GM19468 (cell line): ENCODE results near the gene SEC24C.
"Not testable (repeated sequence)": the region's sequence is repeated elsewhere in the genome, so short reads cannot be mapped to it uniquely, and the experiment has no call there.

Source experiments
- ATAC-seq: cut with Tn5 transposase; IDR thresholded peaks from one replicate; pipeline ENCODE4 v1.9.1; 2021; ENCODE audit warnings: mild to moderate bottlenecking, moderate library complexity, moderate number of reproducible peaks; ENCODE audit not compliant: unreplicated experiment; ENCODE audit errors: extremely low read depth

SEC24C gene, protein sequence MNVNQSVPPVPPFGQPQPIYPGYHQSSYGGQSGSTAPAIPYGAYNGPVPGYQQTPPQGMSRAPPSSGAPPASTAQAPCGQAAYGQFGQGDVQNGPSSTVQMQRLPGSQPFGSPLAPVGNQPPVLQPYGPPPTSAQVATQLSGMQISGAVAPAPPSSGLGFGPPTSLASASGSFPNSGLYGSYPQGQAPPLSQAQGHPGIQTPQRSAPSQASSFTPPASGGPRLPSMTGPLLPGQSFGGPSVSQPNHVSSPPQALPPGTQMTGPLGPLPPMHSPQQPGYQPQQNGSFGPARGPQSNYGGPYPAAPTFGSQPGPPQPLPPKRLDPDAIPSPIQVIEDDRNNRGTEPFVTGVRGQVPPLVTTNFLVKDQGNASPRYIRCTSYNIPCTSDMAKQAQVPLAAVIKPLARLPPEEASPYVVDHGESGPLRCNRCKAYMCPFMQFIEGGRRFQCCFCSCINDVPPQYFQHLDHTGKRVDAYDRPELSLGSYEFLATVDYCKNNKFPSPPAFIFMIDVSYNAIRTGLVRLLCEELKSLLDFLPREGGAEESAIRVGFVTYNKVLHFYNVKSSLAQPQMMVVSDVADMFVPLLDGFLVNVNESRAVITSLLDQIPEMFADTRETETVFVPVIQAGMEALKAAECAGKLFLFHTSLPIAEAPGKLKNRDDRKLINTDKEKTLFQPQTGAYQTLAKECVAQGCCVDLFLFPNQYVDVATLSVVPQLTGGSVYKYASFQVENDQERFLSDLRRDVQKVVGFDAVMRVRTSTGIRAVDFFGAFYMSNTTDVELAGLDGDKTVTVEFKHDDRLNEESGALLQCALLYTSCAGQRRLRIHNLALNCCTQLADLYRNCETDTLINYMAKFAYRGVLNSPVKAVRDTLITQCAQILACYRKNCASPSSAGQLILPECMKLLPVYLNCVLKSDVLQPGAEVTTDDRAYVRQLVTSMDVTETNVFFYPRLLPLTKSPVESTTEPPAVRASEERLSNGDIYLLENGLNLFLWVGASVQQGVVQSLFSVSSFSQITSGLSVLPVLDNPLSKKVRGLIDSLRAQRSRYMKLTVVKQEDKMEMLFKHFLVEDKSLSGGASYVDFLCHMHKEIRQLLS

DNA sequence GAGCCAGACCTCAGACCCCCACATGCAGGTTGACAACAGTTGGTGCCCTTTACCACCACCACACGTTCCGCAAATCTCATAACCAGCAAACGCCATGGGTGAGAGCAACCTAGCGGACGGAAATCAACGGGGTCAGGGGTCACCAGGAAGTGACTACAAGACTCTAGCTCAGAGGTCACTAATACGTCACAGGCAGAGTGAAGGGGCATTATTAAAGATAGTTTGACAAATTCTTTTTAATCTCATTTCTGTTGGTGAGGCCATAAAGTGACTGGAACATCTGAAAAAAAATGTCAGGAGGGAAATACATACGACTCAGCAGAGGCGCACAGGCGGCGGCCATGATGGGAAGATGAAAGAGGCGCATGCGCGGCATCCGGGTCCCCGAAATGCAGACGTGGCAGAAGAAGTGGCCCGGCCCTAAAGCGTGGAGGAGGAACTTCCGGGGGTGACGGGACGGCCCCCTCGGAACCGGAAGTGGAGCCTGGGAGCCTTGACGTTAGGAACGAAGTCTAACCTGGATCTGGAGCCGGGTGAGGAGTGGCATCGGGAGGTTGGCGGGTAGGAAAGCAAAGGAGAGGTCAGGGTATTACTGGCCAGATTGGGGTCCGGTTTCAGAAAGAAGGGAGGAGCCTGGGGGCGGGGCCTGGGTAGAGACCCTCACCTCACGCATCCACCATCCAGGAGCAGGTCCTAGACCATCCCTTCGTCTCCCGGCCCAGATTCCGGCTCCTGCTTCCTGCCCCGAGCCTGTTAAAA is at the start of gene SEC24C:
SEC24C (plus strand) TSS at position 468 of the 759 bp plus-strand sequence. CDS start 2,461 bp downstream, outside the sequence.
- peak; percentile 74 for ATAC-seq

DNA sequence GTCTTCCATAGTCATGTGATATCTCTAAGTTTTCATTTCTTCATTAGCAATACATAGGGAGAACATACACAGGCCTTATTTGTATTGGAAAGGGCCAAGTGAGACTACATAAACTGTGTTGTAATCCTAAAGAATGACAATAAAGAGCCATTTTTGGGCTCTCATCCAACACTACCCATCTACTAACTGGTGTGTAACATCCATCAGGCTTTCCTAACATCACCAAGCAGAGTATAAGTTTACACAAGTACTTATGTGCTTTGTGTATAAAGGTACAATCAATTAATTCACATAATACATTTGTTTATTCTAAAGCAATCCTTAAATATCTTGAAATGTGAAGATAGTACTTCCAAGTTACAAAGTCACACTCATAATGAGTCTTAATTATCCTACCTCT is 48.9 kb upstream of the SEC24C start:
- ATAC-seq = not testable (repeated sequence)

DNA sequence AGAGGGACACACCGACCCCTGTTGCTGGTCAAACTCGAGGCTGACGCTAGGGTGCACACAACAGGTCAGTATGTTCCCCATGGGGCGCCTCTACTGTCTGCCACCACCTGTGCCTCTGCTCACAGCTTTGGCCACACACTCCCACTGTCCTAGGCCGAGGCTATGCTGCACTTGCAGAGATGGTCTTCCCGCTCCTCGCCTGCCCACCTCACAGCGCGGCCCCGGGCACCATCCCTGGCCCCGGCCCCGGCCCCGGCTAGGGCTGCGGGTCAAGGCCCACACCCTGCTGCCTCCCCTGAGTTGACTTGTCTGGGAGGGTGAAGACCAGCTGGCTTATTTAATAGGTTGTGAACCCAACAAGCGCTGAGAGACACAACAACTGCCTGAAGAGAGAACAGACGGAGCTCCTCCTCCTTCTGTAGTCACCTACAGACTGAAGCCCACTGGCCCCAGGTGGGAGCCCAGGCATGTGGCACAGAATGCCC is 46.5 kb upstream of the SEC24C start, which contains the start of gene AGAP5:
AGAP5 (minus strand) TSS at position 435 of the 485 bp plus-strand sequence; CDS start at position 81, 354 bp downstream.
- ATAC-seq = not testable (repeated sequence)

DNA sequence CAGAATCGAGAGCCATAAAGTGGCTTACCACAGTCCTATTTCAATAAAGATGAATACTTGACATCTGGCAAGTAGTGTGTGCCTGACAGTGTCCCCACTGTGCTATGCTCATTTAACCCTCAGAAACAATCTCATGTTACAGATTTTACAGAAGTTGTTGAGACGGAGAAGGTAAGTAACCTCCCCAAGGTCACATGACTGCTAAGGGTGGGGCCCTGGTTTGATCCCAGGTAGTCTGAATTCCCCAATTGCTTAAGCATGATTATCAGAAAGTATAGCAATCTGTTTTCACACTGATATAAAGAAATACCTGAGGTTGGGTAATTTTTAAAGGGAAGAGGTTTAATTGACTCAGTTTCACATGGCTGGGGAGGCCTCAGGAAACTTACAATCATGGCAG is 45.4 kb upstream of the SEC24C start:
- not testable (repeated sequence) for ATAC-seq

DNA sequence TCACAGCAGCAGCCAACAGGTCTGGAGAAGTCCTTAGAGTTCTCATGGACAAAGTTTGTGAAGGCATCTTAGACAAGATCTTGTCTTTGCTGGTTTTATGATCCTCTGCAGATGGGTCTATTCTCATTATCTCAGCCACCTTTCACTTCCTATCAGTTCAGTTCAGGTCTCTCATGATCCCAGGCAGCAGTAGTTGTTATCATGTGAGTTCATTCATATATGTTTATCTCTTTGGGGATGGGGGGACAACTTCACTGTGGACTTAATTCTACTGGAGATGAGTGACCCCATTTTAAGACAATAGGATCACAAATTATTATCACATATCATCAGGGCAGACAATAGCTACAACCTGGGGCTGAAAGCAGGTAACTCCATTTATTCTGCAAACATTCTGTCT is 40.2 kb upstream of the SEC24C start:
- not testable (repeated sequence) for ATAC-seq

DNA sequence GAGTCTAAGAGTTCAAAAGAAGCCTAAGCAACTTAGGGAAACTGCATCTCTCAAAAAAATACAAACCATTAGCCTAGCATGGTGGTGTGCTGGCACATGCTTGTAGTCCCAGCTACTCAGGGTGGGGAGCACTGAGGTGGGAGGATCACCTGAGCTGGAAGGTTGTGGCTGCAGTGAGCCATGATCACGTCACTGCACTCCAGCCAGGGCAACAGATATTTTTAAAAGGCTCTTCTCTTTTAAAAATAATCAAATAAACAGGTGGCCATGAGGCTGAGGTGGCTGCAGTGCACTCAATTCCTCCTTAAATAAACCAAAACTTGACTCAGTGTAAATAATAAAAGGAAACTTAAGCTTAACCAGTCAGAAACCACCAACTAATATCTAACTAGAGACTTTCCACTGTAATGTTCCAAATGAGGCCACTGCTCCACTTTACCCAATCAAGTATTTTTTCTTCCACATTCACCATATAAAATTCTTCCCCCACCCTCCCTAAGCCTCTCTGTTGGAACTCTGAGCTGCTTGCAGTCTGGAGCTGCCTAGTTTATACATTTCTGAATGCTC is 38.6 kb upstream of the SEC24C start:
- ATAC-seq = not testable (repeated sequence)

DNA sequence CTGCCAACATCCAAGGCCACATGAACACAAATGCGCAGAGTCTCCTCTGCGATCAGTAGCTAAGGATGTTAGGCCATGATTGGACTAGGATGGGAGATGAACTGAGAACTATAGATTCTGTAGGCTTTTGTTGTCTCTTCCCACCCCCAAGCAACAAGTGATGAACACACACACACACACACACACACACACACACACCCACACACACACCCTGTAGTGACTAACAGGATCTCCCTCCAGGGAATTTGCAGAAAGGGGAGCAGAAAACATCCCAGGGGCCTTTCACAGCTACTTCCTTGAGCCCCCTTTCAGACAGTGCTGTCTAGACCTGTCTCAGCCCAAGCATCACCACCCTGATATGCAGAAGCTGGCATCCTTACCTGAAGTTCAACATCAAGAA is 37.7 kb upstream of the SEC24C start:
- not testable (repeated sequence) for ATAC-seq

DNA sequence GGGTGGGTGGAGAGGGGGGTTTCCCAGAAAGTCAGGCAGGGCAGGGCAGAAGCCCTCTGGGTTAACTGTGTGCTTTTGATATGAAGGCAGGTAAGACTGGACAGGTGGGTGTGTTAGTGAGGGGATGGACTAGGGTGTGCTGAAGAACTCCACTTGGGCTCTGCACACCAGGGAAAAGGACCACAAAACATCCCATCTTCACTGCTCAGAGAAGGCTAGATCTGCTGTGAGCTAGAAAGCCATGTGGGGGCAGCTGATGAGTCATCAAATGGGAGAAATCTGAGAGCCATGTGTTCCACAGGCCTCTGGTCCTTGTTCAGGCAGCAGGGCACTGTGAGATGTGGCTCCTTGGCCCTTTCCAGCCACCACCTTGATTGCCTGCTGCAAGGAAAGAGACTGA is 36.5 kb upstream of the SEC24C start:
- not testable (repeated sequence) for ATAC-seq

DNA sequence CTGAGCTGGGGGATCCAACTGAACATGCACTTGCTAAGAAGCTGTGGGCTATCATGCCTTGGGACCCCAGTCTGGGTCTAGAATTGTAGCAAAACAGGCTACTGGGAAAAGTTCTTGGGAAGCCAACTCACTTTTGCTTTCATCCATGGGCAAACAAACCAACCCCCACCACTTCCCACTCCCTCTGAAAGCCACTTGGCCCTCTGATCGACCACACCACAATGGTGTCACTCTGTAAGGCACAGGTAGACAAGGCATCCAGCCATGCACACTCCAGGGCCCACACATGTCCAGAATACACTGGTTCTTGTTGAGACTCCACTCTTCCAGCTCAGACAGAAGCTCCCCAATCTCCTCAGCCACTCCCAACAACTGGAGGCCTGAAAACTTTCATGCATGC is 36.0 kb upstream of the SEC24C start:
- not testable (repeated sequence) for ATAC-seq

DNA sequence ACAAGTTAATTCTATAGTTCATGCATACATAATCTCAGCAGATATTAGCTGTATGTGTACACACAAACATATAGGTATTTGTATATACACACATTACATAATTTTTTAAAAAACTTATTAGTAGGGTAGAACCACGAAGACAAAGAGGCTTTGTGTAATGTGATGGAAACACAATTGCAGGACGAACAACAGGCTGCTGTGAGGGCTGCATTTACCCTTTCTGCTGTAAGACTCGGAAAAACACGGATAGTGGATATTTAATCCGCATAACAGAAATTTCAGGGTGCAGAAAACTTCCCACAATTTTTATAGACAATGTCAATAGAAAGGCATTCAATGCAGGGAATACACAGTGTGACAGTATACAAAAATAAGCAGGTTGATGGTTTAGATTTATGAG is 32.5 kb upstream of the SEC24C start:
- ATAC-seq = not testable (repeated sequence)

DNA sequence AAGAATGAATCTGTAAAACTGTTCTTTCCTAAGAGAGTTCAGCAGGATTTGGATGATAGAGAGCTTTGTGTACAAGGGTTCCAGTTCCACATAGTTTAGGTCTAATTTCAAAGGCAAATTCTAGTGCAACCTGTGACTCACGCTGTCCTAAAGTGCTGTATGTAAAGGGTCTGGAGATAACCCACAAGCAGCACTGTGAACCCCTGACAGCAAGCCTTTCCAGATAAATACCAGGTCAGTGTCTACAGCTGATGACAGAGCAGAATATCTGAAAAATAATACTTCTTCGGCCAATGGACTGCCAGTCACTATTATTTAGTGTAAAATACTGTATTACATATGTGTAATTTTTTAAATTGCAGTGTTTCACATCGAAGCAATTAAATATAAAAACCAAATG is 30.3 kb upstream of the SEC24C start:
- ATAC-seq = not testable (repeated sequence)

DNA sequence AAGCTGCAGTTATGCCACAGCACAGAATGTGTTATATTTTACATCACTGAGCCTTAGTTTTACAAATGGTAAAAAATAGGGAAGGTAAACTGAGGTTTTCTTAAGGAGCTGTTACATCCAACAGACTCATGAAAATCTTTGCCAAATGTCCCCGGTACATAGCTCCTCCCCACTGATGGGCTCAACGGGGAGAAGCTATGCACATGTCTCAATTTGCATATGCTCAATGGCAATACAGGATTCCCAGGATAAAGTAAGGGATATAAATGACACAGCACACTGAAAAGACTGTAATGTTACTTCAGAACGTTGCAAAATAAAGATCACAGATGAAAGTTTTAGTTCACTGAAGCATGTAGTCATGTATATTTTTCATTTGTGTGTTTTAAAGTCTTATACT is 29.7 kb upstream of the SEC24C start:
- ATAC-seq = not testable (repeated sequence)

DNA sequence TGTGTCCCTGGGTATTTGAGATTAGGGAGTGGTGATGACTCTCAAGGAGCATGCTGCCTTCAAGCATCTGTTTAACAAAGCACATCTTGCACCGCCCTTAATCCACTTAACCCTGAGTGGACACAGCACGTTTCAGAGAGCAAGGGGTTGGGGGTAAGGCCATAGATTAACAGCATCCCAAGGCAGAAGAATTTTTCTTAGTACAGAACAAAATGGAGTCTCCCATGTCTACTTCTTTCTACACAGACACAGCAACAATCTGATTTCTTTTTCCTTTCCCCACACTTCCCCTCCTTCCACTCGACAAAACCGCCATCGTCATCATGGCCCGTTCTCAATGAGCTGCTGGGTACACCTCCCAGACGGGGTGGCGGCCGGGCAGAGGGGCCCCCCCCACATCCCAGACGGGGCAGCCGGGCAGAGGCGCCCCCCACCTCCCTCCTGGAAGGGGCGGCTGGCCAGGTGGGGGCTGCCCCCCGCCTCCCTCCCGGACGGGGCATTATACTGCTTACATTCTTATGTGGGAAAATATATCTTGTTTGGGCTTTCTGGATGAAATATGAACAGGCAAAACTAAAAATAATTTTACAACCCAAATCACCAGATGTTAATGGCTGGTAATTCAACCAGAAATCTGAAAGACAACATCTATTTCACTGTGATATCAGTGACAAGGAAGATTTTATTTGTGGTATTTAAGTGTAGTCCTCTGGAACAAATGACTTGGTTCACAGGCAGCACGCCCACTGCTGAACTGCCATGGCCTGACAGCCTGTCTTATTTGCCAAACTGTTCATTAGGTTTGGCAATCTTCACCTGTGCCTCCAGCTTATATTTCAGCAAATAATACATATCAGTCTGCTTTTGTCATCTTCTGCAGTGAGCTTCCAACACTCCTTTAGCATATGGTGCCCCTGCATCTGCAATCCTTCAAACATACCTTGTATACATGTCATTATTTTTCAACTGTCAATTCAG is 28.7 kb upstream of the SEC24C start:
- not testable (repeated sequence) for ATAC-seq

DNA sequence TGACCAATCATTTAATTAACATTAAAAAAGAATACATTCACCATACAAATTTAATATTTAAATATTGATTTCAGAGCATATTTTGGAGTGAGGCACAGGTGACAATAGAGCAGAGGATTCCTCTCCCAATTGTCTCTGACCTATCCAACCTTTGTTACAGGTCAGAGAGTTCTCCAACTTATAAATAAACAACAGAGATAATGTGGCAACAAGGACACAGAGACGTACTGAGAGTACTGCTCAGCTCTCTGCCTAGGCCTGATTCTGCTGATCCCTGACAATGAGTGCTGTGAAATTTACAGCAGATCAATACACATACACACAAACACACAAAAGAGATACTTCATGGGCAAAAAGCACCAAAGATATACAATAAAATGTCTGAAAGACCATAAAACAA is 27.9 kb upstream of the SEC24C start:
- no peak for ATAC-seq

DNA sequence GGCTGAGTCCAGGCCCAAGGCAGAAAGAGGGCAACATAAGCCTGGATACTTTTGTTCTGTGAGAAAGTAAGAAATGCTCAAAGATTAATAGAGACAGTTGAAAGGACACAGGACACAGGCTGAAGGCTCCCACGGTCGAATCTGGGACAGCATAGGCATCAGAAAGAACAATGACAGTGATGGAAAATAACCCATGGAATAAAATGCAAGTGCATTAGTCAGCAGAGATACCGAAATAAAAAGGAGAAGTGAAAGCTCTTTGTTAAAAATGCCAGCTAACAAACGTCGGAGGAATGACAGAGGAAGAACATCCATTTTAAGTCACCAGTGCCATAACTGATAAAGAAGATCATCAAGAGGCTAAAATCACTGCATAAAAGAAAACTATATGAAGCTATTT is 26.6 kb upstream of the SEC24C start:
- ATAC-seq = no peak

DNA sequence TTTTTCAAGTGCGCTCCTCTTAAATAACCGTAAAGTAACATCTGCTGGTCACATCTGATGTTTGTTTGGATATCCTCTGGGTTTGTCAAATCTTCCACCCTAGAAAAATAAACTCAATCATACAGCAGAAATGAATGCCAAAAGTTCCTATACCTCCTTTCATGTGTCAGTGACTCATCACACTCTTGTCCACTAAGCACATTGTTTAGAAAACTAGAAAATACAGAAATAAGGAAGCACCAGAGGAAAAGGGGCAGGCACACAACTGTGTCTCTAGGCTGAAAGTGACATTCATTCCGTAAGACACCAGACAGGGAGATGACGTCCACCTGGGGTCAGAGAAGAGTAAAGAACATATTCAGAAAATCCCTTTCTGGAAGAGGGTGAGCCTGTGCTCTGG is 23.6 kb upstream of the SEC24C start:
- not testable (repeated sequence) for ATAC-seq

DNA sequence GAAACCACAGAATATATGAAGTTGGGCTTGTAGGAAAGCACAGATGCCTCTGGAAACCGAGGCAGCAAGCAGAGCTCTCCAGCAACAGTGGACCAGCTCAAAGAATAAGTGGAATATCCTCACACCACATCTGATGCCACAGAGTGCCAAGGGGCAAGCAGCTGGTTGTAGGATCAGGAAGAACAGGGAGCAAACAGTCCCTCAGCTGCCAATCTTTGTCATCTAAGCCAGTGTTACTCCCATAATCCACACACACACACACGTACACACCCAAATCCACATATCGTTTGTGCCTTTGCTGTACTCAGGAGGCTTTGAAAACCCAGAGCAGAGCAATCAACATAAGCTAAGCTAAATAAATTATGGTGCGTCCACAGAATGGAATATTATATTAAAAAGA is 20.7 kb upstream of the SEC24C start:
- no peak for ATAC-seq

DNA sequence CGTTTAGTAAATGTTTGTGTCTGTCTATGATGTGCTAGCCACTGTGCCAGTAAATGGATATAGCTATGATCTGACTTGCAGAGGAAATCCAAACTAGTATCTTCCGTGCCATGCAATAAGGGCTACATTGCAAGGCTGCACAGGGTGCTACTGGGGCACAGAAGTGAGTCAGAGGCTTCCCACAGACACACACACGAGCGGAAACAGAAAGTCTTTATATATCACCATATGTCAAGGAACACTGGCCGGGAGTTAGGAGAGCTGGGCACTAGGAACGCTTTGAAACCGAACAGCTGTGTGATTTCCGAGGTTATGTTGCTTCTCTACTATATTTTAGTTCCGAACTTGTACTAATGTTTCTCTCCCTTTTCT is 14.4 kb upstream of the SEC24C start:
- ATAC-seq = not testable (repeated sequence)
